GM18520 (cell line): ENCODE results near the gene CDH23.

ENCODE experiments used
- ATAC-seq: cut with Tn5 transposase; IDR thresholded peaks from one replicate; pipeline ENCODE4 v1.9.1; 2021; ENCODE audit not compliant: unreplicated experiment

Gene CDH23

GRCh38 chr10:71555724-71556119, 159.0 kb downstream of the CDH23 start:
- no peak for ATAC-seq

- no peak for ATAC-seq
These were observed 162.3 kb downstream of the CDH23 start for GRCh38 chr10:71558991-71559390.

- no peak for ATAC-seq
These were observed 164.4 kb downstream of the CDH23 start for GRCh38 chr10:71561003-71561574.

- ATAC-seq = no peak
These were observed 165.5 kb downstream of the CDH23 start for GRCh38 chr10:71562181-71562580.

- no peak for ATAC-seq
These were observed 166.2 kb downstream of the CDH23 start for GRCh38 chr10:71562904-71563303.

- no peak for ATAC-seq
These were observed 167.6 kb downstream of the CDH23 start for GRCh38 chr10:71564194-71564820.

- ATAC-seq = no peak
These were observed 168.7 kb downstream of the CDH23 start for GRCh38 chr10:71565284-71566000.

GRCh38 chr10:71567006-71567405, 170.3 kb downstream of the CDH23 start:
- ATAC-seq = no peak

- ATAC-seq = no peak
These were observed 172.3 kb downstream of the CDH23 start for GRCh38 chr10:71568896-71569492.

GRCh38 chr10:71569775-71570588, 173.3 kb downstream of the CDH23 start:
- ATAC-seq = no peak

GRCh38 chr10:71571460-71572175, 174.9 kb downstream of the CDH23 start:
- no peak for ATAC-seq

- no peak for ATAC-seq
These were observed 176.2 kb downstream of the CDH23 start for GRCh38 chr10:71572962-71573361.

GRCh38 chr10:71573562-71574518, 177.1 kb downstream of the CDH23 start:
- no peak for ATAC-seq

GRCh38 chr10:71575451-71575850, 178.7 kb downstream of the CDH23 start:
- ATAC-seq = no peak

- ATAC-seq = no peak
These were observed 179.4 kb downstream of the CDH23 start for GRCh38 chr10:71575934-71576801.

- ATAC-seq = no peak
These were observed 180.1 kb downstream of the CDH23 start for GRCh38 chr10:71576842-71577241.

GRCh38 chr10:71577345-71577744, 180.6 kb downstream of the CDH23 start:
- no peak for ATAC-seq

- no peak for ATAC-seq
These were observed 181.3 kb downstream of the CDH23 start for GRCh38 chr10:71578069-71578468.
